NCI-H345 (cell line): ENCODE data around the gene PARS2.
A peak's percentile ranks its signal among the peaks of the same experiment; 100 is the strongest.

ENCODE experiments used
- DNase-seq: peaks from one replicate; lab custom pipeline; 2025; lab: John Stamatoyannopoulos, UW

The PARS2 gene

GRCh38 chr1:54728027-54728426 is 36.3 kb downstream of the PARS2 start:
- DNase-seq = no peak

- DNase-seq = no peak
These were observed 39.6 kb downstream of the PARS2 start for GRCh38 chr1:54724771-54725170.

GRCh38 chr1:54723985-54724384 is 40.3 kb downstream of the PARS2 start:
- DNase-seq = no peak

GRCh38 chr1:54721719-54722118 is 42.6 kb downstream of the PARS2 start:
- DNase-seq = no peak

- DNase-seq = no peak
These were observed 47.9 kb downstream of the PARS2 start for GRCh38 chr1:54716299-54717047.

- DNase-seq = peak; percentile 89
These were observed 48.6 kb downstream of the PARS2 start, which contains the start of gene TTC4 for GRCh38 chr1:54715493-54716298. Gene TTC4, plus strand, starts transcription at chr1:54715861. Its CDS starts 48 bp downstream, at chr1:54715909.

GRCh38 chr1:54714881-54715492 is 49.3 kb downstream of the PARS2 start:
- DNase-seq = no peak

GRCh38 chr1:54711536-54711935 is 52.8 kb downstream of the PARS2 start:
- DNase-seq = no peak

- no peak for DNase-seq
These were observed 53.5 kb downstream of the PARS2 start for GRCh38 chr1:54710841-54711240.

GRCh38 chr1:54710434-54710833 is 53.9 kb downstream of the PARS2 start:
- DNase-seq = no peak

- no peak for DNase-seq
These were observed 54.6 kb downstream of the PARS2 start for GRCh38 chr1:54709547-54710292.

GRCh38 chr1:54708385-54708784 is 55.9 kb downstream of the PARS2 start:
- DNase-seq = no peak
